HG03558 (cell line): ENCODE measurements around the gene PSMB7.

Experiments
- ATAC-seq: cut with Tn5 transposase; IDR thresholded peaks from one replicate; pipeline ENCODE4 v1.9.1; 2021; ENCODE audit warnings: moderate number of reproducible peaks; ENCODE audit not compliant: unreplicated experiment; ENCODE audit errors: extremely low read depth

PSMB7 gene

DNA sequence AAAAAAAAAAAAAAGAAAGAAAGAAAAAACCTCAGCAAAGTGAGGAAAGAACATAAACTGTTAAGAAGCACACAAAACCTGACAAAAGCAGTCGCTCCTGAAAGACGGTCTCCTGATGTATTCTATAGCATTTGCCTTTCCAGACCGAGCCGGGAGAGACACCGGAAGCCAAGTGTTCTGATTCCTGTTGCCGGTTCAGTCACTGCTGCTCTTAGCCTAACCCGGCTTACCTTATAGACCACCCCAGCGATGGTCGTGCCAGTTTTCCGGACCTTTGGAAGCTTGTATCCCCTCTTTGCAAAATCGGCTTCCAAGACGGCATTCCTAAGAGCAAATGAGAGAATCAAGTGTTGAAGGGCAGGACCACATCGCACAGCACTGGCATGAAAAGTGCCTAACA lies 630 bp downstream of the PSMB7 start:
- no peak for ATAC-seq

DNA sequence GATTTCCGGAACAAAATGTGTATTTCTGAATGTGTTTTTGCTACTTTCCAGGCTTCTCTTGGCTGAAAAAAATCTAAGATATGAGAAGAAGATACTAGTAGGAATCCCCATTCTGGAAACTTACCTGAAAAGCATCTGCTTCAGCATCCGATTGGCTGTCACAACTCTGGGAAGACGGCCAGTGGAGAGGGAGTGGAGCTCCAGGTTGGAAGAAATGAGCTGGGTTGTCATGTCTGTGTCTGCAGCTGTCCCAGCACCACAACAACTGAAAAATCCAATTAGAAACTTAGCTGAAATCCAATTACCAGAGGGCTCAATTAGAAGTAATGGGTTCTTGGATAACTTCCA lies 3.0 kb downstream of the PSMB7 start:
- no peak for ATAC-seq

GRCh38 chr9:124411514-124412227 lies 3.6 kb downstream of the PSMB7 start:
- no peak for ATAC-seq

- no peak for ATAC-seq
Observed at GRCh38 chr9:124410321-124410913, 4.8 kb downstream of the PSMB7 start.

DNA sequence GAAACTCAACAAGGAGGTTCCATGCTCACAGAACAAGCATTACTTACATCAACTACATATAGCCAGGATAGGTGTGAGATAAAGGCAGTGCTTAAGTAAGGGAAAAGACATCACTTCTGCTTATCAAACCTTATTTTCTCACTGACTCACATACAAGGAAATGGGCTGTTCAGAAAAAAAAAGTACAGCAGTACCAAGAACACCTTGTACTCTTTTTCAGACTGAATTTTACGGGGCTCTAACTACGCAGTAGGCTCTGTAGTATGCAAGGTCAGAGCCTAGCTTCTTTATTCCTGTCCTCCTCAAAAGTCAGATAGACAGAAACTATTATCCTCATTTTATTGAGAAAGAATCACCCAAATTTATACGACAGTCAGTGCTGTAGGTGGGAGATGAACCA lies 5.8 kb downstream of the PSMB7 start:
- ATAC-seq = no peak

GRCh38 chr9:124403246-124403645 lies 12.0 kb downstream of the PSMB7 start:
- ATAC-seq = no peak

- ATAC-seq = no peak
Observed at GRCh38 chr9:124399968-124400940, 15.0 kb downstream of the PSMB7 start.

DNA sequence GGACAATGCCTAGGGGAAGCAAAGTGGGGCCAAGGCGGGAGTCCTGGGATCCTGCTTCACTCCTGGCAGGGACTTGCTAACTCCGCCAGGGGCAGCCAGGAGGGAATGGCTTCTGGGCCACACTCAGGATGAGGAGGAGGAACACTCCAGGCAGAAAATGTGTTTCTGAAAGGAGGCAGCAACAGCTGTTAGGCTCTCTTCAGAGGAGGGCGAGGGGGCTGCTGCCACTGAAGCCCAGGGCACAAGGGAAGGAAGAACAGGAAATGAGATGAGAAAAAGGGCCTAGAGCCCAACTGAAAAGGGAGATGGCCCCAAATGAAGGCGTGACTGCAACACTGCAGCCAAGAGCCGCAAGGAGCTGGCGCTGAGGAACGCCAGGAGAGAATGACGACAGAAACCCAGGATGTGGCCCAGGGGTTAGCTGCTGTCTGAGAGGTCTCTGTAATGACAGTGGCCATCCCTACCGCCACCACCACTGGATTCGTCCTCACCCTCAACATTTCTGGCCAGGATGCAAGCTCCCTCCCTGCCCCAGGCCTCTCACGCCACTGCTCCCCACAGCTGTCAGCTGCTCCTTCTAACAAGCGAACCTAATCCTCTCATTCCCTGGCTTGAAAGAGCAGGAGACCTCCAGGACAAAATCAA lies 15.8 kb downstream of the PSMB7 start:
- no peak for ATAC-seq

DNA sequence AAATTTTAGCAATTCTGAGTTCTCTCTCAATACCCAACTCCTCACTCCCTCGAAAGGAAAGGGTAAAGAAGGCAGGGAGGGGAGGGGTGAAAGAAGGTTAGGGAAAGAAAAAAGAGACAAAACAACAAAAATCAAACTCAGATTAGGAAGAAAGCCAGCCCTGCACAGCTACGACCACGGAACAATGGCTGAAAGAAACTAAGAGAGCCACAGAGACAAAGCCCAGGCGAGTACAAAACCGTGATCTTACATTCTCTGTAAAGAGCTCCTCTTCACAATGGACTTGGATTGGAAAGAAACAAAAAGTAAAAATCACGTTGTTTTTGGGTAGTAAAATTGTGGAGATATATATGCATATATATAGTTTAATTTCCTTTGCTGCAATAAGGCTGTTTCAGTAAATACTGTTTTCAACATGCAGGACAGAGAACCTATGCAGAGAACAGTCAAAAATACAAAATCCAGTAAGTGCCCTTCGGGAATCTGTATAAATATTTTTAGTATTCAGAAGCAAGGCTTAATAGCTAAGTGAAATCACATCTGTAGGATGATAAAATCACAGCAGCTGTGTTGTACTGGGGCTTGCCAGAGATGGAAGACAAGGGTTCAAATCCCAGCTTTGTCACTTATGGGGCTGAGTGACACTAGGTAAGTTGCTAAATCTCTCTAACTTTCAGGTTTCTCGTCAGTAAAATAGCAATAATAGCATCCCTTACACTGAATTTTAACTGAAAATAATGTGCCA lies 16.9 kb downstream of the PSMB7 start:
- ATAC-seq = no peak

DNA sequence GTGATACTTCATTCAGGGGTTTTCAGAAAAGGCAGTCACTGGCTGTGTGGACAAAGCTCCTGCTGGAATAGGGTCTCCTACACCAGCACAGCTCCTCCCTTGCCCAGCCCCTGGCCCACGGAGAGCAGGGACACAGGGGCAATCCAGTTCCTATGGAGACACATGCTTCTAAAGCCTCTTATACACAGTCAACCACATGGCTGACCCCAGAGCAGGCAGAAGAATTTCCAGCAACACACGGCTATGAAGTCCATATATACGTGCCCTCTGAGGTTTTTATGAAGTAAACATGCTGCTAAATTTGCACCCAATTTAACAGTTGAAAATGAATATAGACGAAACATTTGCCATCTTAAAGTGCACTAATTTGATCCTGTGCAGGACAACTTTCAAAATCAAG lies 19.4 kb downstream of the PSMB7 start:
- no peak for ATAC-seq

- no peak for ATAC-seq
Observed at GRCh38 chr9:124394596-124394995, 20.6 kb downstream of the PSMB7 start.

GRCh38 chr9:124394167-124394566 lies 21.1 kb downstream of the PSMB7 start:
- no peak for ATAC-seq

- no peak for ATAC-seq
Observed at GRCh38 chr9:124392871-124393460, 22.3 kb downstream of the PSMB7 start.

DNA sequence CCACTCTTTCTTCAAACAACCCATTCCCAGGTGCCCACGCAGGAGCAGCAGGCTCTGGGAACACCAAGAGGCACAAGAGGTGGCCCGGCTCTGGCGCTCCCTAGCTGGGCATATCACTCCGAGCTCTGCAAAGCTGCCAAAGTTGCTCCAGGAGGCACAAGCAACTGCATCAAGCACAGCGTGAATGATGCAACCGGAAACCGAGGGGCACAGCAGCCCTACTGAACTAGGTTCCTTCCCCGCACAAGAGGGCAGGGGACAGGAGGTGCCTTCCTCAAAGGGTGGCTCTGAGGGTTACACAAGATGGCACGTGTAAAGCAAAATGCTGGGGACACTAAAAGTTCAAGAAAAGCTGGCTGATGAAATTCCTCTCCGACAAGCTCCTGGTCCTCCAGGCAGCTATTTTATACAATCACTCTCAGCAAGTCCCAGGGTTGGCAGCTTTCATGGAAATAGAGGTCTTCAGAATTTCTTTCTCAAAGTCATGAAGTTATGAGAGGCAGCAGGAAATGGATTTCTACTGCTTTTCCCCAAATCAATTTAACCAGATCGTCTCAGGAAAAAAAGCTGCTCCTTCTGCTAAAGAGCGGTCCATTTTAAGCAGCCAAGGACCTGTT lies 22.9 kb downstream of the PSMB7 start:
- ATAC-seq = no peak

DNA sequence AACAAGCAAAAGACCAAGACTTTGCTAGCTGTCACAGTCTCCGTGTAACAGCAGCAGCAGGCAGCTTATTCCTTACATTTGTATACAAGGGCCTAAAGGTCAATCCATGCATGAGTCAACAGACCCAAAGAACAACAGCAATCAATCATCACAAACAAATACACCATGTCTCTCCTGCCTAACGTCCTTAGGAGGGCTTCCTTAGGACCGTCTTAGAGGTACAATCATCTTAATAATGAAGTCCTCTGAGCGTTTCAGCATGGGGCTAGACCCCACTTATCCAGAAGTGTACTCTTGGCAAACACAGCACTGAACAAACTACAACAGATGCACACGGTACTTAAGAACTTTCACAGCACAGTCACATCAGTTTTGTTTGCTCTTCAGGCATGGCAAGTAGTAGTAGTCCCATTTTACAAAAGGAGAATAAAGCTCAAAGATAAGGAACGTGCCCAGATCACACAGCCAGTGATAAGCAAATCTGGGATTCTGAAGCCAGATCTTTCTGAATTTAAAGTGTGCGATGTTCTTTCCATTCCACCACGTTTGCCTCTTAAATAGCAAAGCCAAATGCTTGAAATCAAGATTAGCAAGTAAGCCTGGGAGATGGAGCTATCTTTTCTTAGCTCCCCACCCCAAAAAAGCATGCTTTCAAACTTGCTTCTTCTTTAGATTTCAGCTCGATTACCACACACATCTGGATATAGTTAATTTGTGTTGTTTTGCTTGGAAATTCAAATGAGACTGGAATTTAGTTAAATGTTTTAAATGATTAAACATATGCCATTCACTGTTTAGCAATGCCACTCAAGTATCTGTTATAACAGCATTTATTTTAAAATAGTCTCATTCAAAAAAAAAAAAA lies 24.2 kb downstream of the PSMB7 start:
- no peak for ATAC-seq

DNA sequence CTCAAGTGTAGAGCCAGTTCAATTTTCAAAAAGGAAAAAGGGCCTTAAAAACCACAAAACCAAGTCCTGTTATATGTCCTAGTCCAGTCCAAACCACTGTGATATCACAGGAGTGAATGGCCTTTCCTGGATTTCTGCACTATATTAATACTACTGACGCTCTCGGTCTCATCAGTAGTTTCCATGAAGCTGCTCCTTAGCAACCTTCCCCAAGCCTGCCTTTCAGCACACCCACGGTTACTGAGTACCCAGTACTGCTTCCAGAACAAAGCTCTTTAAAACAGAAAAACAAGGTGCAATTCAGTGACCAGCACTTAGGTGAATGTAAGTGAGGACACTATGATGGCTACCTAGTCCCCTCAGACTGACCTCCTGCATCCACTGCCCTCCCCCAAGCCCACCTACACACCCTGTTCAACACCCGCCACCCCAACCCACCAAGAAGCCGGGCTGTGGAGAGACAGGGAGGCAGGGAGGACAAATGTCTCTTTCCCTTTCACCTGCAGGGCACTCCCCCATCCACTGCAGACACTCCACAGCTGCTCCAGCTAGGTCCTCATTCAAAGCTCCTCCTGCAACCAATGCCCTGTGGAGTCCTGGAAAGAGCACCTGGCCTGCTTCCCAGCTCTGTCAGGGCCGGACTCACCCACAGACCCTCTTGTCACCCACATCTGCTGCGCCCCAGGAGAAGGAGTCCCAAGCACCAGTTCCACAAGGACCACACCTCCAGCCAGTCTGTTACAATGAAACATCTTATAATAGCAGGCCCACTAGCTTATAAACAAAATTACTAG lies 25.9 kb downstream of the PSMB7 start:
- no peak for ATAC-seq

DNA sequence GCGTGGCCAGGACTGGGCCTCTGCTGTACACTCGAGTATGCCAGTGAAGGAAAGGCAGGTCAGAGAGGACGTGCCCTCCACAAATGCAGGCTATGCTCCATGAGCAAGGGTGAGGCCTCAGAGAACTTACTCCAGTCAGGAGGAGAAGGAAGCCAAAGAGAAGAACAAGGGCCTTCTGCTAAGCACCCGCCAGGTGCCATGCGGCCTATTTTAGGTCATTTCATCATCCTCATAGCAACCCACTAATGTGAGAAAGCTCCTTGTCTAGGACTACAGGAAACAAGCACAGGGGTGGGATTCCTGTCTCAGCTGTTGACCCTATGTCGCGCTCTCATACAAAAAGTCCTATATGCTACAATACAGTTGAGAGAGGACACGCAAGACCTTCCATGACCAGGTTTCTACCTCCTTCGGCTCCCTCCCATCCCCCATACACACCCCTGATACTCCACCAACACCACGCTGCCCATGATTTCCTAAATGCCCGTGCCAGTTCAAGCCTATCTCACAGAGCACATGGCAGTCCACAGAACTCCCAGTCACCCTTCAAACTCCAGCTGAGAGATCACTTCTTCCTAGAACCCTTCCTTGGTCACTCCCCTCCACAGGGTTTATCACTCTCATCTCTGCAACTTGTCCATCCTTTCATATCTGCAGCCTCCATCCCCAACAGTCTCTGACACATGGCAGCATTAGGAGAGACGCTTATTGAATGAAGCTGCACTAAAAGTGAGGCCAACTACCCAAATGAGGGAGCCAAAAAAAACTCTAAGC lies 26.8 kb downstream of the PSMB7 start:
- no peak for ATAC-seq
